HepG2 (cell line): Measurements from ENCODE around the gene GFOD1. TPM values are rescaled to one million over a fixed set of nuclear protein-coding genes. Genes with fewer than 3 reads are reported as not detected.

Experiments used
- ATRX ChIP-seq: sonication (generic); formaldehyde crosslinking; IDR thresholded peaks from 2 replicates; pipeline ENCODE4 v1.4.0; 2020; ENCODE audit warnings: missing genetic modification reagents, borderline replicate concordance
- CREB1 ChIP-seq, 2 experiments: fragments of 450-650 bp in 1 of 2; IDR thresholded peaks; 2 replicates each; pipeline ENCODE4 v1.6.1; 2016 to 2017; ENCODE audit warnings: control low read depth in 1 of 2, mild to moderate bottlenecking in 1 of 2, missing compliant biosample characterization in 1 of 2, missing genetic modification characterization in 1 of 2
- HNRNPH1 ChIP-seq: fragments of 200-400 bp; formaldehyde crosslinking; optimal IDR thresholded peaks from 2 replicates; pipeline ENCODE3; 2017; ENCODE audit warnings: mild to moderate bottlenecking, low read depth, low read length
- HNRNPL ChIP-seq: fragments of 200-400 bp; formaldehyde crosslinking; IDR thresholded peaks from 2 replicates; pipeline ENCODE4 v1.6.1; 2017; ENCODE audit warnings: mild to moderate bottlenecking, low read depth, low read length
- KLF12 ChIP-seq: sonication (generic); formaldehyde crosslinking; IDR thresholded peaks from 2 replicates; pipeline ENCODE4 v1.4.0; 2020; ENCODE audit warnings: missing genetic modification reagents, borderline replicate concordance
- MBNL3 ChIP-seq: fragments of 250-450 bp; sonication (Bioruptor Pico); conservative IDR thresholded peaks from 2 replicates; pipeline ENCODE4 v1.8.0; 2022; ENCODE audit warnings: mild to moderate bottlenecking, inconsistent platforms
- MZF1 ChIP-seq: sonication (generic); formaldehyde crosslinking; IDR thresholded peaks from 2 replicates; pipeline ENCODE4 v1.8.1; 2023; ENCODE audit warnings: mild to moderate bottlenecking, missing genetic modification reagents, borderline replicate concordance
- PLRG1 ChIP-seq: fragments of 450-650 bp; conservative IDR thresholded peaks from 2 replicates; pipeline ENCODE4 v1.6.1; 2016
- POGZ ChIP-seq: sonication (generic); formaldehyde crosslinking; IDR thresholded peaks from 2 replicates; pipeline ENCODE4 v1.4.0; 2020; ENCODE audit warnings: mild to moderate bottlenecking, missing genetic modification reagents
- TFDP2 ChIP-seq: sonication (generic); formaldehyde crosslinking; IDR thresholded peaks from 2 replicates; pipeline ENCODE4 v1.4.0; 2020; ENCODE audit warnings: missing genetic modification reagents
- THYN1 ChIP-seq: sonication (generic); formaldehyde crosslinking; IDR thresholded peaks from 2 replicates; pipeline ENCODE4 v1.8.1; 2023; ENCODE audit warnings: low read depth, mild to moderate bottlenecking, moderate library complexity, missing genetic modification reagents, borderline replicate concordance
- YY1 ChIP-seq: IDR thresholded peaks from 2 replicates; pipeline ENCODE4 v1.6.1; 2011; ENCODE audit warnings: low read length, low read depth, moderate library complexity, mild to moderate bottlenecking; ENCODE audit not compliant: insufficient read depth, insufficient replicate concordance
- ZBTB3 ChIP-seq: sonication (generic); formaldehyde crosslinking; IDR thresholded peaks from 2 replicates; pipeline ENCODE4 v1.4.0; 2020; ENCODE audit warnings: low read depth, mild to moderate bottlenecking, moderate library complexity, missing genetic modification reagents, borderline replicate concordance
- ZNF232 ChIP-seq: sonication (generic); formaldehyde crosslinking; IDR thresholded peaks from 2 replicates; pipeline ENCODE4 v1.4.0; 2020; ENCODE audit warnings: missing genetic modification reagents, borderline replicate concordance
- ZNF251 ChIP-seq: sonication (generic); formaldehyde crosslinking; IDR thresholded peaks from 2 replicates; pipeline ENCODE4 v1.9.0; 2021; ENCODE audit warnings: mild to moderate bottlenecking, missing genetic modification reagents
- ZNF337 ChIP-seq: sonication (generic); formaldehyde crosslinking; IDR thresholded peaks from 2 replicates; pipeline ENCODE4 v1.5.1; 2020; ENCODE audit warnings: missing genetic modification reagents, low read depth, mild to moderate bottlenecking, borderline replicate concordance
- ZNF644 ChIP-seq: IDR thresholded peaks from 2 replicates; pipeline ENCODE4 v1.6.1; 2016; ENCODE audit warnings: low read depth
- ZNF737 ChIP-seq: sonication (generic); formaldehyde crosslinking; IDR thresholded peaks from 2 replicates; pipeline ENCODE4 v1.5.0; 2020; ENCODE audit warnings: missing genetic modification reagents, mild to moderate bottlenecking, borderline replicate concordance
- ZNF773 ChIP-seq: sonication (generic); formaldehyde crosslinking; IDR thresholded peaks from 2 replicates; pipeline ENCODE4 v1.4.0; 2020; ENCODE audit warnings: missing genetic modification reagents, borderline replicate concordance
- ZNF800 ChIP-seq: sonication (generic); formaldehyde crosslinking; IDR thresholded peaks from 2 replicates; pipeline ENCODE4 v1.4.0; 2020; ENCODE audit warnings: missing genetic modification reagents
- polyA plus RNA-seq, 8 experiments: library from polyadenylated mRNA; depleted of rRNA in 3 of 8; stranded (reverse) in 7 of 8; unstranded in 1 of 8; fragments of >200 nt; fragmentation: Illumina TruSeq in 4 of 8; extraction: Trizol in 4 of 8; gene quantifications; 2 replicates each; pipeline versions ENCODE4 v1.2.1 to v1.2.3, GENCODE V29; 2011 to 2016; ENCODE audit warnings: low read depth in 4 of 8, missing spikeins in 1 of 8, mixed read lengths in 1 of 8; ENCODE audit not compliant: insufficient read depth in 1 of 8
- total RNA-seq, 5 experiments: library from RNA; depleted of rRNA; stranded (reverse); fragments of >200 nt; fragmentation: Illumina TruSeq; extraction: Trizol; gene quantifications; 2 replicates each; pipeline ENCODE4 v1.2.3, GENCODE V29; 2016; ENCODE audit warnings: low read depth in 1 of 5
- TF ChIP-seq, protein P1 (sequence below): sonication (generic); formaldehyde crosslinking; IDR thresholded peaks from 2 replicates; pipeline ENCODE4 v1.4.0; 2020; ENCODE audit warnings: mild to moderate bottlenecking, missing genetic modification reagents, borderline replicate concordance

GFOD1 gene
- total and polyA plus RNA-seq, 2 of the 13 experiments (the other 11 are each of a cell fraction or from before 2014, with no cell fraction given), result 1.9 to 6.4 TPM

GRCh38 chr6:13487122-13488014 is at the start of gene GFOD1 (continued):
- TF ChIP-seq ZNF737 (CRISPR knock-in tag) (no peak), MBNL3 (CRISPR knock-in tag) (no peak), POGZ (CRISPR knock-in tag) (no peak), THYN1 (CRISPR knock-in tag) (no peak), ATRX (CRISPR knock-in tag) (no peak), ZNF773 (peak; percentile 9; the same call in 1 of the 2 replicates), YY1 (peak; percentile 79), ZNF644 (CRISPR knock-in tag) (no peak), TFDP2 (CRISPR knock-in tag) (peak; percentile 57), ZNF800 (CRISPR knock-in tag) (peak; percentile 99), CREB1 (IDR thresholded peaks at IDR 0.05) (no peak), CREB1 (CRISPR knock-in tag; IDR thresholded peaks at IDR 0.05) (no peak), HNRNPL (no peak), ZNF251 (CRISPR knock-in tag) (no peak), KLF12 (CRISPR knock-in tag) (no peak), HNRNPH1 (no peak), MZF1 (CRISPR knock-in tag) (no peak), PLRG1 (no peak), ZNF337 (CRISPR knock-in tag) (no peak), ZBTB3 (CRISPR knock-in tag) (no peak), ZNF232 (CRISPR knock-in tag) (0 out of 2 replicates have a peak, but pooled peaks have one; percentile 11)
- TF ChIP-seq, protein P1, sequence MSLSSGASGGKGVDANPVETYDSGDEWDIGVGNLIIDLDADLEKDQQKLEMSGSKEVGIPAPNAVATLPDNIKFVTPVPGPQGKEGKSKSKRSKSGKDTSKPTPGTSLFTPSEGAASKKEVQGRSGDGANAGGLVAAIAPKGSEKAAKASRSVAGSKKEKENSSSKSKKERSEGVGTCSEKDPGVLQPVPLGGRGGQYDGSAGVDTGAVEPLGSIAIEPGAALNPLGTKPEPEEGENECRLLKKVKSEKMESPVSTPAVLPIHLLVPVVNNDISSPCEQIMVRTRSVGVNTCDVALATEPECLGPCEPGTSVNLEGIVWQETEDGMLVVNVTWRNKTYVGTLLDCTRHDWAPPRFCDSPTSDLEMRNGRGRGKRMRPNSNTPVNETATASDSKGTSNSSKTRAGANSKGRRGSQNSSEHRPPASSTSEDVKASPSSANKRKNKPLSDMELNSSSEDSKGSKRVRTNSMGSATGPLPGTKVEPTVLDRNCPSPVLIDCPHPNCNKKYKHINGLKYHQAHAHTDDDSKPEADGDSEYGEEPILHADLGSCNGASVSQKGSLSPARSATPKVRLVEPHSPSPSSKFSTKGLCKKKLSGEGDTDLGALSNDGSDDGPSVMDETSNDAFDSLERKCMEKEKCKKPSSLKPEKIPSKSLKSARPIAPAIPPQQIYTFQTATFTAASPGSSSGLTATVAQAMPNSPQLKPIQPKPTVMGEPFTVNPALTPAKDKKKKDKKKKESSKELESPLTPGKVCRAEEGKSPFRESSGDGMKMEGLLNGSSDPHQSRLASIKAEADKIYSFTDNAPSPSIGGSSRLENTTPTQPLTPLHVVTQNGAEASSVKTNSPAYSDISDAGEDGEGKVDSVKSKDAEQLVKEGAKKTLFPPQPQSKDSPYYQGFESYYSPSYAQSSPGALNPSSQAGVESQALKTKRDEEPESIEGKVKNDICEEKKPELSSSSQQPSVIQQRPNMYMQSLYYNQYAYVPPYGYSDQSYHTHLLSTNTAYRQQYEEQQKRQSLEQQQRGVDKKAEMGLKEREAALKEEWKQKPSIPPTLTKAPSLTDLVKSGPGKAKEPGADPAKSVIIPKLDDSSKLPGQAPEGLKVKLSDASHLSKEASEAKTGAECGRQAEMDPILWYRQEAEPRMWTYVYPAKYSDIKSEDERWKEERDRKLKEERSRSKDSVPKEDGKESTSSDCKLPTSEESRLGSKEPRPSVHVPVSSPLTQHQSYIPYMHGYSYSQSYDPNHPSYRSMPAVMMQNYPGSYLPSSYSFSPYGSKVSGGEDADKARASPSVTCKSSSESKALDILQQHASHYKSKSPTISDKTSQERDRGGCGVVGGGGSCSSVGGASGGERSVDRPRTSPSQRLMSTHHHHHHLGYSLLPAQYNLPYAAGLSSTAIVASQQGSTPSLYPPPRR (CRISPR knock-in tag), result no peak
